ENCODE results near the gene TSHZ1. TPM values are rescaled to one million over a fixed set of nuclear protein-coding genes. Genes with fewer than 3 reads are reported as not detected.

TSHZ1 gene
- total RNA-seq, 4 donors from 2014 or later: 10.4 to 18.1 (median 12.5) TPM

DNA sequence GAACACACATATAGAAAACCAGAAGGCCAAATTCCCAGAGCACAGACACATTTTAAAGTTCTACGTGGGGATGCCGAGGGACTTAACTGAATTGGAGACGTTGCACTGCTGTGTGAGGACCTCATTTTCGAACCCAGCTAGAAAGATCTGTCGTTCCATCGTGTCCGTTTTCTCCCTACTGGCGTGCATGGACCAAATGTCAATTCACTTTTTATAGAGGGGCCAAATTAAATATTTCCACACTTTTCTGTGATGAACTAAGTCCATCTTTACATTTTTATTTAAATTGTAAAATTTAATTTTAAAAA lies 692 bp upstream of the TSHZ1 start:
- TF ChIP-seq, protein P1, sequence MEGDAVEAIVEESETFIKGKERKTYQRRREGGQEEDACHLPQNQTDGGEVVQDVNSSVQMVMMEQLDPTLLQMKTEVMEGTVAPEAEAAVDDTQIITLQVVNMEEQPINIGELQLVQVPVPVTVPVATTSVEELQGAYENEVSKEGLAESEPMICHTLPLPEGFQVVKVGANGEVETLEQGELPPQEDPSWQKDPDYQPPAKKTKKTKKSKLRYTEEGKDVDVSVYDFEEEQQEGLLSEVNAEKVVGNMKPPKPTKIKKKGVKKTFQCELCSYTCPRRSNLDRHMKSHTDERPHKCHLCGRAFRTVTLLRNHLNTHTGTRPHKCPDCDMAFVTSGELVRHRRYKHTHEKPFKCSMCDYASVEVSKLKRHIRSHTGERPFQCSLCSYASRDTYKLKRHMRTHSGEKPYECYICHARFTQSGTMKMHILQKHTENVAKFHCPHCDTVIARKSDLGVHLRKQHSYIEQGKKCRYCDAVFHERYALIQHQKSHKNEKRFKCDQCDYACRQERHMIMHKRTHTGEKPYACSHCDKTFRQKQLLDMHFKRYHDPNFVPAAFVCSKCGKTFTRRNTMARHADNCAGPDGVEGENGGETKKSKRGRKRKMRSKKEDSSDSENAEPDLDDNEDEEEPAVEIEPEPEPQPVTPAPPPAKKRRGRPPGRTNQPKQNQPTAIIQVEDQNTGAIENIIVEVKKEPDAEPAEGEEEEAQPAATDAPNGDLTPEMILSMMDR (IDR thresholded peaks at IDR 0.05; ENCODE audit: low read depth): no peak

DNA sequence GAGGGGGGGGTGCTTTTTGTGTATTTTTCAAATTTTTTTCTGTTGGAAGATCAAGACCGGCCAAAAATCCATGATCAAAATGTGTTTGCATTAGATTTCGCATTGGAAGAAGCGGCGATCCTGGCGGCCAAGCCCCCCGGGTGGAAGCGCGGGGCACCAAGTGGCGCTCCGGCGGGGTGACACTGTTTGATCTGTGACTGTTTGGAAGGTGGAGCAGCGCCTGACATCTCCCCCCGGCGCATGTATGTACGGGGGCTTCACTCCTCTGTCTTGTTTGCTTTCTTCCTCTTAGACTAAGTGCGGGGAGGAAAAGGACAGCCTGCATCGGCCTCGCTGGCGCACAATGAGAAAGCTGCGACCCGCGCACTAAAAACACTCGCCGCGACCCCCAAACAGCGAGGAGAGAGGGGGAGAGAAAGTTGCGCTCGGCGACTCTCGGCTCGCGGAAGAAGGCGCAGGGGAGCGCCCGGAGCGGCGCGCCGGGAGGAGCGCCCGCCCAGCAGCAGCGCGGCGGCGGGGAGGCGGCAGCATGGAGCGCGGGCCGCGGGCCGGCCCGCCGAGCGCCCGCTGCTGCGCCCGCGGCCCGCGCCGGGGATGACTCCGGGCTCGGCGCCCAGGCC lies 515 bp downstream of the TSHZ1 start:
- TF ChIP-seq, protein P1 (IDR thresholded peaks at IDR 0.05; ENCODE audit: low read depth): no peak

DNA sequence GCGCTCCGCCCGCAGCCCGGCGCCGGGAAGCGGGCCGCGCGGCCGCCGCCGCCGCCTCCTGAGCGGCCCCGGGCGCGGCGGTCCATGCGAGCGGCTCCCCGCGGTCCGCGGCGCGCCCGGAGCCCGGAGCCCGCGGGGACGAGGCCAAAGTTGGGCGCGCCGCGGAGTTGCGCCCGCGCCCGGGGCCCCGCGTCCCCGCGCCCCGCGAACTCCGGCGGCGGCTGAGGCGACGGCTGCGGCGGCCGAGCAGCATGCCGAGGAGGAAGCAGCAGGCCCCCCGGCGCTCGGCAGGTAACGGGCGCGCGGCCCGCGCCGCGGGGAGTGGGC lies 992 bp downstream of the TSHZ1 start:
- TF ChIP-seq, protein P1 (IDR thresholded peaks at IDR 0.05; ENCODE audit: low read depth): no peak

DNA sequence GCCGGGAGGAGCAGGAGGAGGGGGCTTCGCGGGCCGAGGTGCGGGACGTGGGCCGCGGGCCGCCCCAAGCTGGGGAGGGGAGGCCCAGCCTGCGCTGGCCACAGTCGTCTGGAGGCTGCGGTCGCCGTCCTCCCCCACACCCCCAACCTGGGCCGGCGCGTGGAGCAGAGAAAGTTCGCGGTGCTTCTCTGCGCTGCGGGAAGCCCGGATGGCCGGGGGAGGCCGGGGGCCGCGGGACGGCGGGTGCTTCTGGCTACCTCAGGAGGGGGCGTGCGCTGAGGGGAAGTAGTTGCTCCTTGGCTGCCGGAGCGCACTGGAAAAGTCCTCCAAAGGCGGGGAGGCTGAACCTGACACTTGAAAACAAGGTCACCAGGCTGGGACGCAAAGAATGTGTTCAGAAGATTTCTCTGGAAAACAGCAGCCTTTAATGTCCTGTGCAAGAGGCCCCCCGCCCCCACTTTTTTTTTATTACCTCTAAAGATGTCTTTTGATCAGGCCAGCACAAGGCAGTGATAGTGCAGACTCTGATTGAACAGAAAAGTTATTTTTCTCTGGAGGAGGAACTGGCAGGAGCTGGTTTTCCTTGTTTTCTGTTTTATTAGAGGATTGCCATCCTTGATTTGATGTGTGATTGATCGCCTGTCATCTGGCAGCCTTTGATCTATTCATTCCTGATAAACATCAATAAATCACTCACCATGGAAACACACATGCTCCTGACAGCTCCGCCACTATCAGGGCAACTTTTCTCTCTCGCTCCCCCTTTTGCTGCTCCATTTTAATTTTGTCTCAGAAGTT lies 1.6 kb downstream of the TSHZ1 start:
- TF ChIP-seq, protein P1 (IDR thresholded peaks at IDR 0.05; ENCODE audit: low read depth): no peak

DNA sequence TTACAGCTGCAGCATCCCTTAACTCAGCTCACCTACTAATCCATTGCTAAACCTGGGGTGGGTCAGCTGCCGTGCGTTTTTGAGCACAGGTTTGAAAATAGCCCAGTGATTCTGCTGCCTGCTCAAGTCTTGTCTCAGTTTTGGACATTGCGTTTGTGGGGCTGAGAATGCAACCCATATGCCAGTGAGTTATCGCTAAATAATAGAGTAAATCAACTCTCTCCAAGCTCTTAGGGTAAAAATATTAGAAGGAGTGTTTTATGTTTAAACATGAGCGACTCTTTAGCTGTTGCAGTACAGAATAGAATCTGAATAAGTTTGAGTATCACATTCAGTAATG lies 2.1 kb downstream of the TSHZ1 start:
- TF ChIP-seq, protein P1 (IDR thresholded peaks at IDR 0.05; ENCODE audit: low read depth): no peak

DNA sequence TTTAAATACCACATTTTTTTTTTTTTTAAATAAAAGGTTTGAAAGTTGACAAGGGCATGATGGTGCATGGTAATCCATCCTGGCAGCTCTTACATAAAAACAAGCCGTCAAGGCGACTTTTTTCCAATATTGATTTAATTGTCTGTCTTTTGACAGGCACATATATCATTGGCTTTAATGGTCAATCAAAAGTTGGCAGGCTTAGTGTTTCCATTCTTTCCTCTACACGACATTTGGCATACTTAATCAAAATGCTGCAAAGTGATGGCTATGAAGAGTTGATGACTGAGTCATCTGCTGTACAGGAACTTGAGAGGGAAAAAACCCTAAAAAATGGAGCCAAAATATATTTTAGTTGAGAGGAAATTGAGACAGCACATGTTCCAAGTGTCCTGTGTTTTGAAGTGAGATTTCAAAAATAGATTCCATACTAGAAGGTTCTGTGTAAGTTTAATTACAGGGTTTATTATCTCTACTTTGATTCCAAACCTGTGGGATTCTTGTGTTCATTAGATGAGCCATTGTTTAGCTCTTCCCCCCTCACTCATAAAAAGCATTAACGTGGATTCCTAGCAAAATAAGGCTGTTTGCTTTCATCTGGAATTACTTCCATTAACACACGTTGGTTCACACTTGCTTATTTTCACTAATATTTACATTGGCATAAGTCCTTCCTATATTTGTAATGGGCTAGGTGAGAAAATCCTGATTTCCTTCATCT lies 3.2 kb downstream of the TSHZ1 start:
- TF ChIP-seq, protein P1 (IDR thresholded peaks at IDR 0.05; ENCODE audit: low read depth): no peak

DNA sequence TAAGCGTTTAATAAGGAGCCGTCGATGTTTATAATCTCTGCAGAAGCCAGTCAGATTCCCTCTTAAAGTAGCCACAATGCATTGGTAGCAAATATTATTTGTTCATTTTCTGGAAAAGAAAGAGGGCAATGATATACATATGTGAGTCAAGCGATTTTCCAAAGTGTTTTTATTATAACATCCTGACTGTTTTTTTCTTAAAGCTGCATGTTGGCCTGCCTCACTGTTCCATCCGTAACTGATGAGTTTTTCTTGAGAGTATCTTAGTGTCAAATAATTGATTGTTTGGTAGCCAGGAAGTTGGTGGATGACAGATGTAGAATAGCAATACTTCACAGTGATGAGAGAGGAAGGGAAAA lies 3.7 kb downstream of the TSHZ1 start:
- TF ChIP-seq, protein P1 (IDR thresholded peaks at IDR 0.05; ENCODE audit: low read depth): no peak

Measured in subcutaneous adipose tissue (tissue), 4 donors.